IMR-90 (cell line): ENCODE measurements around the gene TERB1.

Experiments used
- CEBPB ChIP-seq: IDR thresholded peaks from 2 replicates; pipeline ENCODE4 v1.6.1; 2012; ENCODE audit warnings: low read depth, low read length, improper control_type of control experiment
- CHD1 ChIP-seq: IDR thresholded peaks from 2 replicates; pipeline ENCODE4 v1.6.1; 2012; ENCODE audit warnings: low read depth, low read length, improper control_type of control experiment
- CTCF ChIP-seq: conservative IDR thresholded peaks from 2 replicates; pipeline ENCODE4 v1.5.1; 2012; ENCODE audit warnings: mild to moderate bottlenecking, low read depth, low read length, improper control_type of control experiment
- FOS ChIP-seq: fragments of 150-350 bp; IDR thresholded peaks from 2 replicates; pipeline ENCODE4 v1.6.1; 2016; ENCODE audit warnings: low read depth, low read length
- MAFK ChIP-seq: IDR thresholded peaks from 2 replicates; pipeline ENCODE4 v1.6.1; 2012; ENCODE audit warnings: low read depth, low read length, improper control_type of control experiment
- MAZ ChIP-seq: IDR thresholded peaks from 2 replicates; pipeline ENCODE4 v1.6.1; 2012; ENCODE audit warnings: low read depth, mild to moderate bottlenecking, low read length, improper control_type of control experiment, moderate library complexity, borderline replicate concordance
- MXI1 ChIP-seq: IDR thresholded peaks from 2 replicates; pipeline ENCODE4 v1.6.1; 2012; ENCODE audit warnings: low read depth, mild to moderate bottlenecking, low read length, moderate library complexity, borderline replicate concordance
- NFE2L2 ChIP-seq: fragments of 150-350 bp; IDR thresholded peaks from 2 replicates; pipeline ENCODE4 v1.6.1; 2016; ENCODE audit warnings: low read depth, mild to moderate bottlenecking, low read length
- POLR2A ChIP-seq: IDR thresholded peaks from 2 replicates; pipeline ENCODE4 v1.6.1; 2012; ENCODE audit warnings: mild to moderate bottlenecking, low read depth, low read length
- RCOR1 ChIP-seq: IDR thresholded peaks from 2 replicates; pipeline ENCODE4 v1.6.1; 2012; ENCODE audit warnings: mild to moderate bottlenecking, low read length, improper control_type of control experiment; ENCODE audit not compliant: insufficient replicate concordance
- RFX5 ChIP-seq: IDR thresholded peaks from 2 replicates; pipeline ENCODE4 v1.8.0; 2012; ENCODE audit warnings: low read depth, mild to moderate bottlenecking, low read length, moderate library complexity
- USF2 ChIP-seq: fragments of 150-350 bp; IDR thresholded peaks from 2 replicates; pipeline ENCODE4 v1.6.1; 2017; ENCODE audit warnings: mild to moderate bottlenecking, antibody characterized with exemption, low read length, low read depth

GRCh38 chr16:66735891-66736290, 65.5 kb downstream of the TERB1 start:
- no peak for TF ChIP-seq CTCF
- no peak for TF ChIP-seq POLR2A
- no peak for TF ChIP-seq MAFK
- TF ChIP-seq RCOR1: no peak
- TF ChIP-seq NFE2L2: no peak
- no peak for TF ChIP-seq FOS
- TF ChIP-seq MAZ: no peak
- TF ChIP-seq USF2: no peak
- no peak for TF ChIP-seq RFX5
- no peak for TF ChIP-seq MXI1
- no peak for TF ChIP-seq CEBPB
- no peak for TF ChIP-seq CHD1
